CD4-positive, CD25-positive, alpha-beta regulatory T cell (primary cell): ENCODE results near the gene NAB1. TPM values are rescaled to one million over a fixed set of nuclear protein-coding genes. Genes with fewer than 3 reads are reported as not detected.

ENCODE experiments used
- ATAC-seq, 2 donors: fragments of 150-1000 bp; cut with Tn5 transposase; one replicate each; pipeline ENCODE4 v1.10.0; 2021; ENCODE audit warnings: low read depth in 2 of 2, moderate number of reproducible peaks in 2 of 2, moderate library complexity in 1 of 2
- DNase-seq, 3 donors: peaks; one replicate each; pipeline versions ENCODE4 v3.0.0 to v3.0.0-alpha.2; 2012 to 2022; ENCODE audit warnings: mixed read lengths in 1 of 3
- H3K27ac ChIP-seq: one replicate; pipeline ENCODE4 v1.7.0; 2013; ENCODE audit warnings: mild to moderate bottlenecking, low read length; ENCODE audit not compliant: insufficient read depth, poor library complexity, severe bottlenecking
- H3K27me3 ChIP-seq: one replicate; pipeline ENCODE4 v1.7.0; 2013; ENCODE audit warnings: low read length; ENCODE audit not compliant: control insufficient read depth, insufficient read depth
- H3K36me3 ChIP-seq: one replicate; pipeline ENCODE4 v1.7.0; 2013; ENCODE audit warnings: mild to moderate bottlenecking, low read length, moderate library complexity; ENCODE audit not compliant: control insufficient read depth, insufficient read depth
- H3K4me1 ChIP-seq: 2 replicates; pipeline ENCODE4 v1.7.0; 2013; ENCODE audit warnings: mild to moderate bottlenecking, low read length; ENCODE audit not compliant: insufficient read depth, control insufficient read depth, poor library complexity, severe bottlenecking
- H3K4me3 ChIP-seq: one replicate; pipeline ENCODE4 v1.7.0; 2013; ENCODE audit warnings: low read depth, mild to moderate bottlenecking, low read length, moderate library complexity
- H3K9me3 ChIP-seq, 2 experiments: 1 replicate in 1 of 2; 2 replicates in 1 of 2; pipeline ENCODE4 v1.7.0; 2013; ENCODE audit warnings: low read length in 2 of 2, mild to moderate bottlenecking in 1 of 2, moderate library complexity in 1 of 2; ENCODE audit not compliant: control insufficient read depth in 2 of 2
- H3K27ac Mint-ChIP-seq, 3 donors: one replicate each; pipeline ENCODE4 v1.8.0; 2020 to 2022; ENCODE audit warnings: mild to moderate bottlenecking in 3 of 3, mixed read lengths in 3 of 3, moderate library complexity in 2 of 3
- H3K27me3 Mint-ChIP-seq: one replicate; pipeline ENCODE4 v1.8.0; 2022; ENCODE audit warnings: mild to moderate bottlenecking, mixed read lengths
- H3K36me3 Mint-ChIP-seq: one replicate; pipeline ENCODE4 v1.8.0; 2020; ENCODE audit warnings: mixed read lengths
- H3K4me1 Mint-ChIP-seq, 4 donors: one replicate each; pipeline ENCODE4 v1.8.0; 2020 to 2022; ENCODE audit warnings: mixed read lengths in 4 of 4, mild to moderate bottlenecking in 1 of 4
- H3K4me3 Mint-ChIP-seq, 4 donors: one replicate each; pipeline ENCODE4 v1.8.0; 2020 to 2022; ENCODE audit warnings: mild to moderate bottlenecking in 4 of 4, mixed read lengths in 4 of 4, moderate library complexity in 3 of 4
- H3K9me3 Mint-ChIP-seq, 7 donors: one replicate each; pipeline ENCODE4 v1.8.0; 2020 to 2022; ENCODE audit warnings: mixed read lengths in 7 of 7, mild to moderate bottlenecking in 3 of 7, moderate library complexity in 2 of 7
- polyA plus RNA-seq, 4 donors: library from polyadenylated mRNA; unstranded; fragments of 300-500 nt; fragmentation: Illumina TruSeq; gene quantifications; one replicate each; pipeline ENCODE4 v1.2.3, GENCODE V29; 2021
- total RNA-seq: library from RNA; stranded (reverse); gene quantifications from one replicate; pipeline ENCODE4 v1.2.3, GENCODE V29; 2022

NAB1 gene
- total and polyA plus RNA-seq, 5 donors from 2014 or later: 1.5 to 42.7 (median 2.9) TPM

- ATAC-seq: no peak
These were observed 6.2 kb downstream of the NAB1 start for GRCh38 chr2:190655113-190655512.

GRCh38 chr2:190655570-190655969 lies 6.7 kb downstream of the NAB1 start:
- no peak overlapping the region for H3K4me3 ChIP-seq
- no peaks in the 10 kb centered on the region for H3K36me3 Mint-ChIP-seq
- H3K27ac Mint-ChIP-seq: peak overlapping the region in 1 of 3 donors; percentile 34
- no peak overlapping the region for H3K4me3 Mint-ChIP-seq
- peaks cover 6% of the 10 kb centered on the region for H3K36me3 ChIP-seq
- DNase-seq (no peak), ATAC-seq (no peak)
- H3K4me1 ChIP-seq: peaks cover 22% of the 10 kb centered on the region
- no peaks in the 10 kb centered on the region for H3K27me3 Mint-ChIP-seq
- peaks cover 22 to 52% (median 35%) of the 10 kb centered on the region in 4 donors for H3K4me1 Mint-ChIP-seq
- H3K27ac ChIP-seq: no peak overlapping the region
- H3K9me3 ChIP-seq: no peaks in the 10 kb centered on the region
- no peaks in the 10 kb centered on the region for H3K9me3 Mint-ChIP-seq
- H3K27me3 ChIP-seq: no peaks in the 10 kb centered on the region

More at GRCh38 chr2:190655113-190655512, 6.2 kb downstream of the NAB1 start:
- Histone ChIP-seq H3K4me1 (peaks cover 26% of the 10 kb centered on the region), H3K9me3 (no peaks in the 10 kb centered on the region), H3K27ac (no peak overlapping the region), H3K27me3 (no peaks in the 10 kb centered on the region), H3K4me3 (no peak overlapping the region), H3K36me3 (peaks cover 6% of the 10 kb centered on the region)
- no peaks in the 10 kb centered on the region for H3K36me3 Mint-ChIP-seq
- H3K4me3 Mint-ChIP-seq: no peak overlapping the region
- no peaks in the 10 kb centered on the region for H3K9me3 Mint-ChIP-seq
- no peaks in the 10 kb centered on the region for H3K27me3 Mint-ChIP-seq
- H3K27ac Mint-ChIP-seq: peak overlapping the region in 1 of 3 donors; percentile 34
- no peak for DNase-seq
- H3K4me1 Mint-ChIP-seq: peaks cover 24 to 55% (median 38%) of the 10 kb centered on the region in 4 donors

- no peak overlapping the region for H3K27ac ChIP-seq
- Mint-ChIP-seq H3K4me3 (peak overlapping the region in 1 of 4 donors; percentile 16), H3K27ac (no peak overlapping the region), H3K4me1 (peaks cover 20 to 50% (median 33%) of the 10 kb centered on the region in 4 donors), H3K9me3 (no peaks in the 10 kb centered on the region), H3K36me3 (no peaks in the 10 kb centered on the region), H3K27me3 (no peaks in the 10 kb centered on the region)
- H3K27me3 ChIP-seq: no peaks in the 10 kb centered on the region
- ATAC-seq (no peak), DNase-seq (no peak)
- peaks cover 15% of the 10 kb centered on the region for H3K4me1 ChIP-seq
- H3K9me3 ChIP-seq: no peaks in the 10 kb centered on the region
- H3K4me3 ChIP-seq: no peak overlapping the region
- H3K36me3 ChIP-seq: peaks cover 6% of the 10 kb centered on the region
These were observed 7.4 kb downstream of the NAB1 start for GRCh38 chr2:190656301-190656700.

DNA sequence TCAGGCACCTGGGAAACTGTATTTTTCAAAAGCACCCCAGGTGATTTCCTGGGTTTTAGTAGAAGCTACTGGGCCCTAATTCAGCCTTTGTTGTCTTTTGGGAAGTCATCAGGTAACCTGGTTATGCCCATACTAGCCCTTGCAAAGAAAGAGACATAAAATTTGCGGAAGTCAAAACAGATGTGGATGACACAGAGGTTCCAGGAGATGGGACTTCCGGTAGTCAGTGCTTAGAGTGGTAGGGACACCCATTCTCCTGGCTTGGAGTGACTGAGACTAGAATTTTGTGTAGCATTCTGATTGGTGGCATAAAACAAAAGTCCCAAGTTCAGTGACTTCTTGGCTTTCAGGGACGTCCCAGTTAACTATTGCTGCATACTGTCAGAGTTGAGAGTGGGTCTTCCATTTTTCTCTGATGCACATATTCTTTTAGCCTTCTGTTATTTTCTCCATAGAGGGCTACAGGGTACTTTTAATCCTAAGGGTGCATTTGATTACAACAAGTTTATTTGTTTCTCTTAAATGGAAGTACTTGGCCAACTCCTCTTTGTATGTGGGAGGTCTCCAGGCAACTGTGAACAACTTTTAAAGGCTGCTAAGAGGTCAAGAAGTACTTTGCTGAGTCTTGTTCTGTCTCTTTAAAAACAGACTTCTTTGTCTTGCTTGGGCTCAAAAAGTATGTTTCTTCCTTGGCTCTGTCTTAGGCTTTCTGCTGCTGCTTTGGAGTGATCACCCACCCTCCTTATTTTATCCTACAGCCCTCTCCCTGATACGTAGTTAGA lies 8.8 kb downstream of the NAB1 start:
- Histone ChIP-seq H3K4me1 (peaks cover 12% of the 10 kb centered on the region), H3K27me3 (no peaks in the 10 kb centered on the region), H3K36me3 (peaks cover 6% of the 10 kb centered on the region), H3K27ac (no peak overlapping the region), H3K4me3 (no peak overlapping the region), H3K9me3 (no peaks in the 10 kb centered on the region)
- Mint-ChIP-seq H3K27me3 (no peaks in the 10 kb centered on the region), H3K4me3 (peak overlapping the region in 1 of 4 donors; percentile 35), H3K27ac (peak overlapping the region; percentile 26 to 72 (median 58)), H3K9me3 (no peaks in the 10 kb centered on the region), H3K4me1 (peaks cover 24 to 53% (median 38%) of the 10 kb centered on the region in 4 donors), H3K36me3 (no peaks in the 10 kb centered on the region)
- no peak for DNase-seq
- ATAC-seq: no peak

GRCh38 chr2:190659553-190659952 lies 10.7 kb downstream of the NAB1 start:
- H3K4me1 Mint-ChIP-seq: peaks cover 37 to 64% (median 49%) of the 10 kb centered on the region in 4 donors
- H3K4me3 Mint-ChIP-seq: peak overlapping the region in 1 of 4 donors; percentile 3

DNA sequence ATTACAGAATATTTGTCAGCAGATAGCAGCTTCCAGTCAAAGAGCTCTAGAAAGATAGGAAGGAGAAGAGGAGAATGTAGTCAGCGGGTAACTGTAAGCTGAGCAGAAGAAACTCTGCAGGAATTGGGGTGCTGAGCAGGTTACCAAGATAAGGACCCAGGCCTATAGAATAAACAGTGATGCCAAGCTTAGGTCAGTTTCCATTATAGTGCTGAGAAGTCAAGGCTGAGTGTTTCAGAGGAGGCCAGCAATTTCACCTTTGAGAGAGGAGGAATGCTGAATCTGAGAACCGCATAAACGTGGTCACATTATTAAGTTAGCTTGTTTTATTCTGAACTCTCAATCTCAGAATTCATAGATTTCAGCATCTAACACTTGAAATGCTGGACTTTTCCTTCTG lies 13.9 kb downstream of the NAB1 start:
- Mint-ChIP-seq H3K27ac (peak overlapping the region in 1 of 3 donors; percentile 16), H3K4me1 (peaks cover 30 to 59% (median 56%) of the 10 kb centered on the region in 4 donors), H3K27me3 (no peaks in the 10 kb centered on the region), H3K36me3 (peaks cover 10% of the 10 kb centered on the region), H3K4me3 (peak overlapping the region in 1 of 4 donors; percentile 53), H3K9me3 (no peaks in the 10 kb centered on the region)
- Histone ChIP-seq H3K27ac (peak overlapping the region; percentile 2), H3K27me3 (no peaks in the 10 kb centered on the region), H3K4me1 (peaks cover 10% of the 10 kb centered on the region), H3K9me3 (no peaks in the 10 kb centered on the region), H3K4me3 (no peak overlapping the region), H3K36me3 (peaks cover 6% of the 10 kb centered on the region)
- DNase-seq (no peak), ATAC-seq (no peak)

More at GRCh38 chr2:190659553-190659952, 10.7 kb downstream of the NAB1 start:
- H3K27ac Mint-ChIP-seq: no peak overlapping the region
- peaks cover 18% of the 10 kb centered on the region for H3K4me1 ChIP-seq
- no peaks in the 10 kb centered on the region for H3K27me3 ChIP-seq
- no peak for ATAC-seq
- no peaks in the 10 kb centered on the region for H3K27me3 Mint-ChIP-seq
- H3K27ac ChIP-seq: no peak overlapping the region
- no peaks in the 10 kb centered on the region for H3K9me3 ChIP-seq
- peak overlapping the region; percentile 13 for H3K4me3 ChIP-seq
- no peak for DNase-seq
- H3K36me3 ChIP-seq: peaks cover 6% of the 10 kb centered on the region
- no peaks in the 10 kb centered on the region for H3K36me3 Mint-ChIP-seq
- no peaks in the 10 kb centered on the region for H3K9me3 Mint-ChIP-seq

DNA sequence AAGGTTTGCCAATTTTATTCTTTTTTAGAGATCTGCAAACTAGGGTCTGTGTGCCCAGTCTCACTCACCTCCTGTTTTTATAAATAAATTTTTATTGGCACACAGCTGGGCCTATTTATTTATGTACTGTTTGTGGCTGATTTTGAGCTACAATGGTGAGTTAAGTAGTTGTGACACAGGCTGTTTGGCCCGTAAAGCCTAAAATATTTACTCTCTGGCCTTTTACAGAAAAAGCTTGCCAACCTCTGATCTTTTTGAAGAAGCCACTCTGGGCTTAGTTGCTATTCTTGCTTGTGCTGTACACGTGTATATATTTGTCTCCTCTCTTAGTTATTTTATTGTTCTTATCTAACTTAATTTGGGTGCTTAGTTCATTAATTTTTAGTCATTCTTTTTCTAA lies 14.5 kb downstream of the NAB1 start:
- no peak for ATAC-seq
- peaks cover 10% of the 10 kb centered on the region for H3K36me3 Mint-ChIP-seq

DNA sequence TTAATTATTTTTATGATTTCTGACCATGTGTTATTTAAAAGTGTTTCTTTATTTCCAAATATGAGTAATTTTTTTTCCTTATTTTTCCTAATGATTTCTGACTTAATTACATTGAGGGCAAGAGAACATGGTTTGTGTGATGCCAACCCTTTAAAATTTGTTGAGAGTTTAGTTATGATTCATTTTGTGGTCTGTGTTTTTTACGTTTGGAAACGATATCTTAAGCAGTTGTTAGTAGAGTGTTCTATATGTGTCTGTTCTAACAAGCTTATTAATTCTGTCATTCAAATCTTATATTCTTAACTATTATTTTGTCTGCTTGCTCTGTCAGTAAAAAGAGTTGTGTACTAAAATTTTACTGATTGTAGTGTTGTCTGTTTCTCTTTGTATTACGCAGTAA lies 15.0 kb downstream of the NAB1 start:
- no peak for ATAC-seq

More for the DNA sequence above, 14.5 kb downstream of the NAB1 start:
- no peak for DNase-seq
- Histone ChIP-seq H3K4me3 (no peak overlapping the region), H3K9me3 (no peaks in the 10 kb centered on the region), H3K4me1 (peaks cover 5% of the 10 kb centered on the region), H3K27ac (no peak overlapping the region), H3K36me3 (peaks cover 6% of the 10 kb centered on the region), H3K27me3 (no peaks in the 10 kb centered on the region)
- no peaks in the 10 kb centered on the region for H3K9me3 Mint-ChIP-seq
- H3K27me3 Mint-ChIP-seq: no peaks in the 10 kb centered on the region
- peaks cover 28 to 57% (median 52%) of the 10 kb centered on the region in 4 donors for H3K4me1 Mint-ChIP-seq
- no peak overlapping the region for H3K27ac Mint-ChIP-seq
- no peak overlapping the region for H3K4me3 Mint-ChIP-seq

More for the DNA sequence above, 15.0 kb downstream of the NAB1 start:
- no peak overlapping the region for H3K27ac ChIP-seq
- no peak overlapping the region for H3K27ac Mint-ChIP-seq
- H3K36me3 Mint-ChIP-seq: peaks cover 10% of the 10 kb centered on the region
- H3K9me3 ChIP-seq: no peaks in the 10 kb centered on the region
- H3K4me1 Mint-ChIP-seq: peaks cover 28 to 54% (median 48%) of the 10 kb centered on the region in 4 donors
- DNase-seq: no peak
- H3K36me3 ChIP-seq: peaks cover 6% of the 10 kb centered on the region
- H3K27me3 ChIP-seq: no peaks in the 10 kb centered on the region
- peaks cover 5% of the 10 kb centered on the region for H3K4me1 ChIP-seq
- H3K27me3 Mint-ChIP-seq: no peaks in the 10 kb centered on the region
- no peaks in the 10 kb centered on the region for H3K9me3 Mint-ChIP-seq
- no peak overlapping the region for H3K4me3 ChIP-seq
- no peak overlapping the region for H3K4me3 Mint-ChIP-seq
